ENCODE data around the gene PAQR5. TPM values are rescaled to one million over a fixed set of nuclear protein-coding genes. Genes with fewer than 3 reads are reported as not detected.

PAQR5 gene
- total RNA-seq, 1 experiment from 2014 or later, result 9.4 TPM

GRCh38 chr15:69328080-69328479 lies 29.4 kb downstream of the PAQR5 start:
- CTCF ChIA-PET, result interaction anchor here (1.2 to 1.3 kb wide), 2 partner anchors 9 to 67 kb away, joined by 3 to 4 read pairs; no protein-coding TSS in a partner anchor
- POLR2A ChIA-PET, result no interaction called here
- no peak for TF ChIP-seq E2F1 (CRISPR knock-in tag; IDR thresholded peaks at IDR 0.05)
- TF ChIP-seq SOX15 (CRISPR knock-in tag; IDR thresholded peaks at IDR 0.05), result no peak
- TF ChIP-seq GRHL2 (CRISPR knock-in tag; IDR thresholded peaks at IDR 0.05; ENCODE audit: insufficient replicate concordance, severe bottlenecking), result no peak
- TF ChIP-seq ATF3 (CRISPR knock-in tag; conservative IDR thresholded peaks at IDR 0.05), result no peak
- no peak for TF ChIP-seq ESRRA (CRISPR knock-in tag; IDR thresholded peaks at IDR 0.05; ENCODE audit: borderline replicate concordance)
- no peak for TF ChIP-seq NR1H2 (CRISPR knock-in tag; IDR thresholded peaks at IDR 0.05)
- no peak for TF ChIP-seq ZNF317 (CRISPR knock-in tag; IDR thresholded peaks at IDR 0.05; ENCODE audit: borderline replicate concordance, low read depth)
- TF ChIP-seq RORB (CRISPR knock-in tag; IDR thresholded peaks at IDR 0.05), result no peak
- no peak for TF ChIP-seq ZNF416 (CRISPR knock-in tag; IDR thresholded peaks at IDR 0.05)
- TF ChIP-seq ZNF671 (CRISPR knock-in tag; IDR thresholded peaks at IDR 0.05), result no peak
- TF ChIP-seq USF1 (CRISPR knock-in tag; IDR thresholded peaks at IDR 0.05), result no peak
- TF ChIP-seq MYBL2 (CRISPR knock-in tag; IDR thresholded peaks at IDR 0.05), result no peak
- TF ChIP-seq USF2 (CRISPR knock-in tag; IDR thresholded peaks at IDR 0.05), result no peak
- no peak for TF ChIP-seq NR2C2 (CRISPR knock-in tag; IDR thresholded peaks at IDR 0.05)
- TF ChIP-seq FOXK1 (CRISPR knock-in tag; IDR thresholded peaks at IDR 0.05), result no peak
- no peak for TF ChIP-seq IRF1 (CRISPR knock-in tag; IDR thresholded peaks at IDR 0.05)
- no peak for TF ChIP-seq ZNF219 (CRISPR knock-in tag; IDR thresholded peaks at IDR 0.05; ENCODE audit: borderline replicate concordance)
- TF ChIP-seq NFYB (CRISPR knock-in tag; conservative IDR thresholded peaks at IDR 0.05; ENCODE audit: low read depth), result no peak
- no peak for TF ChIP-seq ARID4B (CRISPR knock-in tag; IDR thresholded peaks at IDR 0.05; ENCODE audit: borderline replicate concordance)
- no peak for TF ChIP-seq CREB1 (CRISPR knock-in tag; IDR thresholded peaks at IDR 0.05)
- Mint-ChIP-seq H3K27me3 (ENCODE audit: low read depth) (no peaks in the 10 kb centered on the region), H3K4me3 (no peak overlapping the region), H3K27ac (peak overlapping the region; percentile 23; the same call in 1 of the 2 replicates), H3K4me1 (peaks cover 25% of the 10 kb centered on the region), H3K9me3 (peaks cover 4% of the 10 kb centered on the region; the same call in 1 of the 2 replicates), H3K36me3 (peaks cover 3% of the 10 kb centered on the region; the same call in 1 of the 2 replicates)
- ATAC-seq (no peak), DNase-seq (ENCODE audit: low spot score) (no peak)

All from WTC11 (cell line).